CD1c-positive myeloid dendritic cell (primary cell): ENCODE measurements around the gene HLF.

Source experiments
- DNase-seq: peaks from one replicate; pipeline ENCODE4 v3.0.0-alpha.2; 2016; ENCODE audit errors: extremely low spot score

HLF gene

DNA sequence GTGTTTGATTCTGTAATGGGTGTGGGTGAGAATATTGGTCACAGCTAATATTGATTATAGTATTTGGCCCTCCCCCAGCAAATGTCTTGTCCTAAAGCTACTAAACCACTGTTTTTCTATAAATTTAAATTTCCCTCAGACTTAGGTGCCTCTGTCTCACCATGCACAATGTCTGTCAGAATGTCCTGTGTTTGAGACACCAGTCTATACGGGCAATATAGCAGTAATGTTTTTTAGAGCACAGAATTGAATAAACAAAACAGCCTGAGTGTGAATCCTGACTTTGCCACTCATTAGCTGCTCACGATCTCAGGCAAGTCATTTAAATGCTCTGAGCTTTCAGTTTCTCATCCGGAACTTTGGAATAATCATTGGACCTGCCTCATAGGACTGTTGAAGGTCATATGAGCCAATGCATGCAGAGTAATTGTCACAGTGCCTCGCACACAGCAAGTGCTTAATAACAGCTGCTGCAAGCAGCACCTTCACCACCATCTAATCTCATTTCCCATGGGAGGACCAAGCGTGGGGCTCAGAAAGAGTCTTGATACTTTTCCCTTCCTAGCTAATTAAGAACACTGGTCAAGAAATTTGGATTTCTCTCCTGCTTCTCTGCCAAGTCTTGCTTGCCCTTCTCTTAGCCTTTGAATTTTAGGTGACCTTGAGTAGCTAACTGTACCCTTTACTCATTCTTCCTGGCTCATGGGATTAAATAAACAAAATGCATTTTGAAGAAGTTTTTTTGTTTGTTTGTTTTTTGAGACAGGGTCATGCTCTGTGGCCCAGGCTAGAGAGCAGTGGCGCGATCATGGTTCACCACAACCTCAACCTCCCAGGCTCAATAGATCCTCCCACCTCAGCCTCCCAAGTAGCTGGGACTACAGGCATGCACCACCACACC lies 9.8 kb downstream of the HLF start:
- DNase-seq = no peak

- DNase-seq = no peak
Measured at GRCh38 chr17:55275894-55276804, 11.4 kb downstream of the HLF start.

DNA sequence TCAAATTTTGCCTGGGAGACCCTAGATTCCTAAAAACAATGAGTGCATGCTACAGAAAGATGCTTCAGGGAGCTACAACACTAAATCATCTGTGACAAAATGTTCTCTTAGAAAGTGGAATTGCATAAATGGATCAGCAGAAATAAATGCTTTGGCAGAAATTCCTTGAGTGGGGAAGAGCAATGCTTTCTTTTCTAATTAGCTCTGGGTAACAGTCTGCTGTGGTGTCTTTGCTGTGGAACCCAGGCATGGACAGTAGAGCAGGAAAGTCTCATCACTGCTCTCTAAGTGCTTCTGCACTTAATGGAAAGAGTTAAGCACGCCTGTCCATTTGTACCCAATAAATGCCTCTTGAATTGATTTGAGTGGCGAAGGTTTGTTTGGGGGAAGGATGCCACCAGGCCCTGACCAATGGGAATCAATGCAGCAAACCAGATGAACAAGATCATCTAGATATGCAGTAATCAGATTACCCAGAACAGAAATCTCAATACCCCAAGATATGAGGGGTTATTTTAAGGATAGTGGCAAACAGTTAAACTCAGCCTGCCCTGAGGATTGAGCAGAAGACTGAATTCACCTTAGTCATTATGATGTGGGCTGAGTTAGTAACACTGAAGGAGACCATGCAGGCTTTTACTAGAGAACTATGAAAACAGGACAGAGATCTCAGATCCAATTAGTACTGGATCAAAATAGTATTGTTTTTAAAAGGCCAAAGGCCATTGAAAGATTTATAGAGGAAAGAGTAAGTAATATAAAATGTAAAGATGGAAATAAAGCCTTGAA lies 13.6 kb downstream of the HLF start:
- DNase-seq = no peak

- no peak for DNase-seq
Measured at GRCh38 chr17:55279203-55279602, 14.4 kb downstream of the HLF start.

DNA sequence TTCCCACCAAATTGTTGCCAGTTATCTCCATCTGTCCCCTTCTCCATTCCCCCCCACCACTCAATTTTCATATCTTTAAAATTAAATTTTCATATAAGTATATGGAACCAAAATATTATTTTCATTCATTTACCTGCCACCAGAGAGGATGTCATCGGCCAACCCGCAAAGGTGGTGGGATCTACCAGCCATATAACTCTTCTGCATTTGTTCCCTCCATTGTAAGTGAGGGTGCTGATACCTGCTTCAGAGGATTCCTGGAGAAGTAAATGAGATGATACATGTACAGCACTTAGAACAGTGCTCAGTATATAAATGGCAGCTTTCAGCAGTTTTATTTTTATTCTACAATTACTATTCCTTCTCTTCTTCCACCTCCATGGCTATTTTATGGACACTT lies 15.0 kb downstream of the HLF start:
- DNase-seq = no peak

GRCh38 chr17:55280212-55280611 lies 15.5 kb downstream of the HLF start:
- DNase-seq = no peak

DNA sequence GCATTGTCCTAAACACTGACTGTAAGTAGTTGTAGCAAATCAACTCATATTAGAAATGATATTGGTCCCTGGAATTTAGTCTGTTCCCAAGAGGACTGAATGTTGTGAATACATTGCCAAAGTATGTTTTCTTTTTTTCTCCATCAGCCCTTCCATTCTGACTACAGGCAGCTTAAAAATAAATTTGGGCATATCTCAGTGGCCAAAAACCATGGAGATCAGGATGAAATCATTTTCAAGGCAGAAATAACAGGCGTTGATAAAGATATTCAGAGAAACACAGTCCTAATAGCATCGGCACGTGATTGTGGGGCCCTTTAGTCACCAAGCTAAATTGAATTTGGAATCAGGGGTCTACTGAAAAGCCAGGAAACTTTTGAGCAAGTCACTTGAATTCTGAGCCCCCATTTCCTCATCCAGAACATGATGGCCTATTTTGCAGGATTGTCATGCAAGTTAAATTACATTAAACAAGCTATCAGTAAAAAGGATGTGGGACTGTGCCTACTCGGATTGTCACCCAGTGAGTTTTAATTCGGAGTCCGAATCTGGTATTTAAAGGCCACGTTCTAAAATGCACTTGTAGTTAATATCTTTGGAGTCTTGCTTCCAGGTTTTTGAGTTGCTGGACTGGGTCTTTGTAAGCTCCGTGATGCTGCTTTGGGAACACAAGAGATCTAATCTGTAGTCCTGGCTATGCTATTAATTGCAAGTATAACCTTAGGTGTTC lies 17.1 kb downstream of the HLF start:
- DNase-seq = no peak

GRCh38 chr17:55282379-55282702 lies 17.6 kb downstream of the HLF start:
- no peak for DNase-seq

DNA sequence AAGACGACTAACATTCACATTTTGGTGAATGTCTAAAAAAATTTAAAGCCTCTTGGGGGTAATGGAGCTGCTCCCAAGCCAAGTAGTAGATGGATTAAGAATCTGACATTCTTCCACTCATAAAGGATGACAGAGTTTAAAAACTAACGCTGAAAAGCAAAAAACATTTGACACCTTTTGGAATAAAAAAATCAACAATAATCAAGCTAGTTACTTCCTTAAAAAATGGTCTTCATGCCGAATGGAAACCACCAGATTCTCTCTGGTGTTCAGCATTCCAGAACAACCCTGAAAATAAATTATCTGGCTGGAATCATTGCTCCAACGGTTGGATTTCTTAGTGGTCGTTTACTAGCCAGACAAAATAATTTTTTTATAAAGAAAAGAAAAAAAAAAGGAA lies 18.0 kb downstream of the HLF start:
- no peak for DNase-seq

DNA sequence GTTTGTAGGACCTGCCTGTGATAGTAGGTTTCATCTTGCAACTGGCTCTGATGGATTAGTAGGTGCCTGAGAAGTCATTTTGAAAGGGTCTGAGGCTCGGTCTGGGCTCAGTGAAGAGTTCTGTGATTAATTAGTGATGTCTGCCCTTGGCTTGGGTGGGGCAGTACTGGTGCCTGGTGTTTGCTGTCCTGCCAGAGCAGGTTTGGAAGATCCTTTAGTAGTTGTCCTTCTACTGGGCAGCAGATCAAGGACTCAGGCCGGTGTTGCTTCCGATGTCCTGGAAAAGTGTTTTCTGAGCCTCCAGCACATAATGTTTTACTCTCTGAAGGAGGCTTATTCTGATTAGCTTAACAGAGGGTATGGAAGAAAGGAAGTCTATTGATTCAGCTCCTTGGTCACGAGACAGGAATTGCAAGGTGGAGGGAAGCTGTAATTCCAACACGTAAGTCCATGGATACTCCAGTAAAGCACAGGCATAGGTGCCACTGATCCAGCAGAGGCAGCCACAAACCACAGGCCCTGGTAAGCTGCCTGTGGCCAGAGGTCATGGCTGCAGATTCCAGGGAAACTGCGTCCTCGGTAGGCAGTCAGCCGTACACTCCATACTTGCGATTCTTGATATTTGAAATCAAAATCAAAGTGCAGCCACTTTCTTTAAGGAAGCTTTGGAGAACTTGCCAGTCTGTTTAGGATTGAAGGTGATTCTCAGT lies 18.7 kb downstream of the HLF start:
- no peak for DNase-seq

DNA sequence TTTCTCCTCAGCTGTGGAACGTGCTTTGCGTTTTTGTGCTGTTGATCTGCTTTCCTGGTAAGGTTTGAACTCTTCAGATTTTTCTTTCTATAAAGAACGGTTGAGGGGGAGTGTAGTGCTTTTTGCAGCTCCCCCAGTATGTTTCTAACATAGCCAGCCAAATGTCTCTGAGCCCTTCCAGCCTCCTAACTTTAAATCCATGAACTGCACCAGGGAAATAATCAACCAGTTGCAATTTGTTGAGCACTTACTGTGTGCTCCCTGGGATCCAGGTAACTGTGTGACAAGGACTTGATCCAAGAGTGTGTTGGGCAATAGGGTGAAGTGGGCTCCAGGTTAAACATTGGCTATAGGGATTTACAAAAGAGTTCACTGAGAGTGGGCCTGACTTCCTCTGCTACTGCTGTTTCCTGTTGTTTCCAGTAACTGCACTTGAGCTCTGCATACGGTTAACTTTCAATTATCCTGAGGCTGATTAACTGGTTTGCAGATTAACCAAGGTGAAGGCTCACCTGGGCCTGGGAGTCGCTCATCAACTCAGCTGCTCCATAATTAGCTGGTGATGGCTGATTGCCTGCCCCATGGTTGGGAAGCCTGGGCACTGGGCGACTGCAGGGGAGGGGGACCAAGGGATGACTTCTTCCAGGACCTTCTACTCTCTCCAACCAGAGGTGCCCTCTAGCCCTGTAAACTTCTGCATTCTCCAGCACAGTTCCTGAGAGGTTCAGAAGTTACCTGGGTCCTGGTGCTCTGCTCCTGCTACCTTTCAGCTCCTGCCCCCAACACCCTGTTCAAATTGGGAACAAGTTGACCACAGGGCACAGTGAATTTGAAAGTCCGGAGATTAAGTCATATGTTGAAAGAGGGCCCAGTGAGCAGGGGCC lies 19.5 kb downstream of the HLF start:
- DNase-seq = no peak

GRCh38 chr17:55284944-55285339 lies 20.2 kb downstream of the HLF start:
- DNase-seq = no peak

DNA sequence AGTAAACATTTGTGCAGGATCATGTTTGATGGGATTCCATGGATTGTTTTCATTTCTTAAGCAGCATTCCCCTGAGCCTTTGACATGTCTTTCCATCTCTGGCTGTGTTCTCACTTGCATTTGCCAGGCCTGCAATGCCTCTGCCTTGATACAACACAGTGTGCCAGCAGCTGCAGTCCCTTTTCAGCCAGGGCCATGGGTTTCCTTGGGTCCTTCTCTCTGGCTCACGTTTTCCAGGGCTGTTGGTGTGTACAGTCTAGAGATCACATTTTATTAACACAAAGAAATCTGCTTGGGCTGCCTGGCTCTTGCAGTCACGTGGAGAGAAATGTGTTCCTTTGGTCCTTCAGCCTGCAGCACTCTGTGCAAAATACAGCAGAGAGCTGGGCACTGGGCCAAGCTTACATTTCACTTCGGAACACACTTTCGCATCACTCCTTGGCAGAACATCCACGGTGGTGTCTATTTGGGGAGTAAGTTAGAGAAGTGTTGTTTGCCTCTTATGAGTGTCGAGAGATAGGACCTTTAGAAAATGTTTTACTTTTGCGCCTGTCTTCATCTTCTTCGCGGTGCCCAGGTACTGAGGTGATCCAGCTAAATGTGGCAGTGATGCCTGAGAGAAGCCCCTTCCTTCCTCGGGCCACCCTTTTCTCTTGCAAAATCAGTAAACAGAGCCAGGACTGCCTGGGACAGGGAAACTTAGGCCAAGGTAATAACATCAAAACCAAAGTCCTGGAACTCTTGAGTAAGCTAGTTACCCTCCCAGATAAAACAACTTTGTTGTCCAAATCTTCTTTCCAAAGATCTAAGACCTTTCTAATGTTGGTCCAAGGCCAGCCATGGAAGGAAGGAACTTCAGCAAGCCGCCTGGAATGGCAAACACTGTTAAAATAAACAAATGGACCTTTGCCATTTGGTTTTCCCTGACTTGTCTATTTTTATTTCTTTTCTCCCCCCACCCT lies 20.9 kb downstream of the HLF start:
- DNase-seq = no peak

DNA sequence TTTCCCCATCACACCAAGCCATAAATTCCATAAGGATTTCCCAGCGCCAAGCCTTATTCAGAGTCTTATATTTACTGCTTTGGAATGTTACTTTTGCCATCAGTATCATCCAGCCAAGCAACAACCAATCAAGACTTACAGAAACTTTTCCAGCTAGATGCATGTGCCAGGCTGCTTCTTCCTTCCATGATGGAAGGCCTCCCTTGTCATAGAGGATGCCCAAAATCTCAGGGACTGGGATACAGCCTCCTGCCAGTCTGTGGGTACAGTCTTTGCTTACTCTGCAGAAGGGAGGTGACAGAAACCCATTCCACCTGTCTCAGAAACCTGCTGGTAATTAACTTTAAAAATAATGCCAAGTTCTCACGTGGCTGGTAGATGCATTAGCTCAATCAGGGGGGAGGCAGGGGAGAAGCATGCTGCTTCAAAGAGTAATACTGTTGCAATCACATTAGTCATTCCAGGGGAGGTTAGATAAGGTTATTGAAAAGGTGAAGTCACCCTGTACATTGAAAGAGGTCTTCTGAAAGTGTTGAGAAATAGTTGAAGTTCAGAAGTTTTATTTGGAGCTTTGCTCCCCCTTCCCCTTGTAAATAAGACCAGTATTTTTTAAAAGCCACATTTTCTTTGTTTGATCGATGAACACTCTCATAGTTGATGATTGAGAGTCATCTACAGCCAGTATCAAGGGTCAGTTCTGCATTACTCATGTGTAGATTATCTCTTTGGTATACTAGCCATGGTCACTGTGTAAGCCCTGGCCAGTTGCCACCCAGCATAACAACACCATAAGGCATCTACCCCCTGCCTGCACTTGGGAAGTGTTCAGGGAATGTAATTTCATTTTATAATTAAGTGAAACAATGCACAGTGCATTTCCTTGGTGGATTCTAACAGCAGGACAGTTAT lies 22.2 kb downstream of the HLF start:
- DNase-seq = no peak

GRCh38 chr17:55288356-55289105 lies 23.8 kb downstream of the HLF start:
- DNase-seq = no peak

- no peak for DNase-seq
Measured at GRCh38 chr17:55289106-55289446, 24.3 kb downstream of the HLF start.

DNA sequence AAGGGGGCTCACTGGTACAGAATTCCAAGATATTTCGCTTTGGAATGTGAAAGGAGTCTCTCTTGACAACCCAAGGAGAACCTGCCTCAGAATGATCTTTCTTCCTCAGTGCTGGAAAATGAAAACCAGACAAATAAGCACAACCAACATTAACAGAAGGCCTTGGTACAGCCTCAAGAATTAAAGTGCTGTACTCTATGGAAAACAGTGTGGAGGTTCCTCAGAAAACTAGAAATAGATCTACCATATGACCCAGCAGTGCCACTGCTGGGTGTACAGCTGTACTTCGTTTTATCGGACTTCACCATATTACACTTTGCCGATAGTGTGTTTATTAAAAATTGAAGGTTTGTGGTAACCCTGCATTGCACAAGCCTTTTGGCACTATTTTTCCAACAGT lies 25.2 kb downstream of the HLF start:
- DNase-seq = no peak
